CD4-positive, alpha-beta memory T cell (primary cell): Measurements from ENCODE around the gene KCTD17. TPM values are rescaled to one million over a fixed set of nuclear protein-coding genes. Genes with fewer than 3 reads are reported as not detected.
A peak's percentile ranks its signal among the peaks of the same experiment; 100 is the strongest.

Experiments used
- CTCF ChIA-PET: fragments of 350-600 bp; sonication (Branson Sonifier 250); formaldehyde crosslinking; loops from one replicate; lab custom pipeline; 2021; ENCODE audit warnings: inconsistent platforms; ENCODE audit not compliant: partially characterized antibody; lab: Charles Lee
- POLR2A ChIA-PET: fragments of 350-600 bp; sonication (Branson Sonifier 250); formaldehyde crosslinking; loops from one replicate; lab custom pipeline; 2021; ENCODE audit not compliant: partially characterized antibody; lab: Charles Lee
- DNase-seq, 5 donors: peaks; one replicate each; pipeline versions ENCODE4 v3.0.0 to v3.0.0-alpha.2; 2020 to 2022; ENCODE audit warnings: mixed read lengths in 1 of 5
- H3K27ac ChIP-seq: one replicate; pipeline ENCODE4 v1.7.0; 2013; ENCODE audit warnings: low read depth, low read length
- H3K27me3 ChIP-seq: 2 replicates; pipeline ENCODE4 v1.7.0; 2013; ENCODE audit warnings: mild to moderate bottlenecking, low read length, moderate library complexity; ENCODE audit not compliant: insufficient read depth
- H3K36me3 ChIP-seq: 2 replicates; pipeline ENCODE4 v1.7.0; 2013; ENCODE audit warnings: mild to moderate bottlenecking, low read length, moderate library complexity; ENCODE audit not compliant: insufficient read depth
- H3K4me1 ChIP-seq: 2 replicates; pipeline ENCODE4 v1.7.0; 2013; ENCODE audit warnings: mild to moderate bottlenecking, low read length, moderate library complexity; ENCODE audit not compliant: insufficient read depth
- H3K4me3 ChIP-seq, 2 donors: one replicate each; pipeline ENCODE4 v1.7.0; 2013; ENCODE audit warnings: low read length in 2 of 2, mild to moderate bottlenecking in 1 of 2
- H3K9me3 ChIP-seq, 2 donors: one replicate each; pipeline ENCODE4 v1.7.0; 2013; ENCODE audit warnings: low read length in 2 of 2, control low read depth in 1 of 2; ENCODE audit not compliant: control insufficient read depth in 1 of 2
- H3K27ac Mint-ChIP-seq, 7 donors: one replicate each; pipeline ENCODE4 v1.8.0; 2020 to 2021; ENCODE audit warnings: mixed read lengths in 7 of 7, mild to moderate bottlenecking in 6 of 7, inconsistent platforms in 3 of 7, moderate library complexity in 3 of 7
- H3K27me3 Mint-ChIP-seq, 2 donors: one replicate each; pipeline ENCODE4 v1.8.0; 2020 to 2021; ENCODE audit warnings: mixed read lengths in 2 of 2
- H3K36me3 Mint-ChIP-seq, 2 donors: one replicate each; pipeline ENCODE4 v1.8.0; 2020 to 2021; ENCODE audit warnings: mixed read lengths in 2 of 2, inconsistent platforms in 1 of 2, mild to moderate bottlenecking in 1 of 2
- H3K4me1 Mint-ChIP-seq, 4 donors: one replicate each; pipeline ENCODE4 v1.8.0; 2020 to 2021; ENCODE audit warnings: mixed read lengths in 4 of 4, mild to moderate bottlenecking in 1 of 4
- H3K4me3 Mint-ChIP-seq, 8 donors: one replicate each; pipeline ENCODE4 v1.8.0; 2020 to 2021; ENCODE audit warnings: mixed read lengths in 8 of 8, mild to moderate bottlenecking in 7 of 8, moderate library complexity in 6 of 8, inconsistent platforms in 3 of 8
- H3K9me3 Mint-ChIP-seq, 8 donors: one replicate each; pipeline ENCODE4 v1.8.0; 2020 to 2021; ENCODE audit warnings: mixed read lengths in 8 of 8, mild to moderate bottlenecking in 5 of 8, inconsistent platforms in 3 of 8, moderate library complexity in 1 of 8
- intact Hi-C: fragments of 100-400 bp; cut with micrococcal nuclease; formaldehyde crosslinking; loops from one replicate; pipeline ENCODE4 v1.15.1; 2023
- polyA plus RNA-seq, 2 donors: library from polyadenylated mRNA; unstranded; fragments of 300-500 nt; fragmentation: Illumina TruSeq; gene quantifications; one replicate each; pipeline ENCODE4 v1.2.3, GENCODE V29; 2021
- total RNA-seq, 2 experiments: library from RNA; stranded (reverse); gene quantifications; one replicate each; pipeline ENCODE4 v1.2.3, GENCODE V29; 2021

KCTD17 gene
- total and polyA plus RNA-seq, 4 experiments from 2014 or later, result 9.0 to 33.4 (median 22.7) TPM

DNA sequence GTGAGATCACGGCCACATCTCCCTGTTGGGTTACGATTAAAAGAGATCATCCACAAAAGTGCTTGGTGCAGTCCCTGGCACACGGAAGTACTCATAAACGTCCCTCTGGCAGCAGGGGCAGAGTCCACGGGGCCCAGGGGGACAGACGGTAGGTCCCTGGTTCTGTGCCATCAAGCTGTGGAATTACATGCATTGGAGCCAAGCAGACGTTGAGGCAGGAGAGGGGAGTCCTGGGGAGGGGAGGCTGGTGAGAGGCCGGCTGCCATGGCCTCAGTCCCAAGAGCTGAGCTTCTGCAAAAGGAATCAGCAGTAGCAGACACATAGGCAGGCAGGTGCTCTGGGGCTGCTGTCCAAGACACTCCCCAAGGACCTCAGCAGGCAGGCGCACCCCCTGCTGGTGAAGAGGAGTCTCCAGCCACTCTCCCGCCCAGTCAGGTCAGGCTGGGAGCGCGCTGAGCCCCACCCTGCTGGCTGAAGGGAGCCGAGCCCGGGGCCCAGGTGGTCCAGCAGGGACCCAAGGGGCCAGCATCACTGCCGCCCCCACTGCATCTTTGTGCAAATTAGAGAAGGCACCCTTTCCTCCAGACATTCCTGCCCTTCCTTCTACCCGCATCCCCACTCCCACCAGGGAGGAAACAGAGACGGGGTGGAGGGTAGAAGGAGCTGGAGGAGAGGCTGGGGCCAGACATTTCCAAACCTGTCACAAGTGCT, 7.6 kb upstream of the KCTD17 start:
- no peak overlapping the region for H3K4me3 Mint-ChIP-seq
- H3K4me1 ChIP-seq, result no peaks in the 10 kb centered on the region
- no peak overlapping the region for H3K27ac Mint-ChIP-seq
- no peaks in the 10 kb centered on the region for H3K36me3 Mint-ChIP-seq
- intact Hi-C loops, result no loop called here
- CTCF ChIA-PET, result interaction anchor here (0.9 to 2.2 kb wide), 7 partner anchors 11 to 268 kb away, joined by 3 to 6 read pairs (median 4); partner anchors contain the start of gene IFT27
- no peaks in the 10 kb centered on the region for H3K36me3 ChIP-seq
- H3K27ac ChIP-seq, result no peak overlapping the region
- no peaks in the 10 kb centered on the region for H3K4me1 Mint-ChIP-seq
- no peak overlapping the region for H3K4me3 ChIP-seq
- no peaks in the 10 kb centered on the region for H3K9me3 ChIP-seq
- POLR2A ChIA-PET, result no interaction called here
- H3K9me3 Mint-ChIP-seq, result peaks cover 0 to 2% (median 0%) of the 10 kb centered on the region in 8 donors
- no peaks in the 10 kb centered on the region for H3K27me3 ChIP-seq
- peak in 1 of 5 donors; percentile 22 for DNase-seq
- peaks cover 3 to 7% of the 10 kb centered on the region in 2 donors for H3K27me3 Mint-ChIP-seq

DNA sequence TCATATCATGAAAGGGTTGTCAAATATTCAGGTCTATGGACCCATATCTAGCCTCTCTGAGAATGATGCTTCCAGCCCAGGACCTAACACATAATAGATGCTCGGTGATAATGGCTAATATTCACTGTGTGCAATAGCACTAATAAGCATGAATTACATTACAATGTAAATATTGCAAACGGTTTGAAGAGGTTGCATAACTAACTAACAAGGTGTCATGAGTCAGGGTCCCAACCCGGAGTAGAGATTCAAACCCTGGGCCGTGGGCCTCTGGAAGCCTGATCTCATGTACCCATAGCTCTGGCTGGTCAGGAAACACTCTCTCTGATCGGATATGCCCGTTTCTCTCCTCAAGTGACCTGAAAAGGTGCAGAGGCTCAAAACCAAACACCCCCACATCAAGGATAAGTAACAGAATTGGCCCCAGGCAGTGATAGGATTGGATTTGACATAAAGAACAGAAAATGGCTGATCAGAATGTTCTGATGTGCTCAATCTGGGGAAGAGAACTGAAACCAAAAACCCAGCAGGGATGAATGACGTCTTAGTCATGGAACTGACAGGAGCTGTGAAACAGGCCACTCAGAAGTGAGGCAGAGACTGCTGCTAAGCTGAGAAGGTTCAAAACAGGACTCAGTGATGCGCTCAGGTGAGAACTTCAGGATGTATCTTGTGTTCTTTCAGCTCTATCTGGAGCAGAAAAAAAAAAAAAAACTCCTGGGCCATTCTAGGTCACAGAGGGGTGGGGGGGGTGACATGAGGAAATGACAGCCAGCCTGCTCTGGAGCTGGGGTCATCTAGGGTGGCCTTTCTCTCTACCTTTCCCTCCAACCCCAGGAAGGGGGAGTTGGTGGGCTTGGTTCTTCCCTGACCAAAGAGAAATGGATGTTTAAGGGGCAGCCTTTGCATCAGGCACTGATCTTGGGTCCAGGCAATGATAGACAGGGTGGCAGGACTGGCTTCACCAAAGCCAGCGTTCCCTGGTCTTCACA, 6.6 kb upstream of the KCTD17 start:
- H3K4me3 Mint-ChIP-seq, result no peak overlapping the region
- no peak for DNase-seq

DNA sequence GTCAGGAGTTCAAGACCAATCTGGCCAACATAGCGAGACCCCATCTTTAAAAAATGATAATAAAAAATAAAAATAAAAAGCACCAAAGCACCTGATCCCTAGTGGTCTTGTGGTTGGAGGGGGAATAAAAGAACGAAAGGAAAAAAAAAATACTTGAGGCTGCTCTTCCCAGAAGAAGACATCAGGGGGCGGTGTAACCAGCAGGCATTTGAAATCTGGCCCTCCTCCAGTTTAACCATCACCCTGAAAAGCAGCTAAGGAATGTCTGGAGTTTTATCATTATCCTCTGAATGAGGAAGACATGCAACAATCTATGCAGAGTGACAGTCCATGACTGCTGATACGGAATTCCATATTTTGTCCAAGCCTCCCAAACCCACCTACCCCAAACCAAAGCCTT, 5.6 kb upstream of the KCTD17 start:
- Mint-ChIP-seq H3K4me1 (peaks cover 0 to under 1% (median 0%) of the 10 kb centered on the region in 4 donors), H3K4me3 (no peak overlapping the region), H3K9me3 (peaks cover 0 to 2% (median 0%) of the 10 kb centered on the region in 8 donors), H3K27me3 (peaks cover 0 to 4% of the 10 kb centered on the region in 2 donors), H3K27ac (no peak overlapping the region), H3K36me3 (no peaks in the 10 kb centered on the region)
- Histone ChIP-seq H3K4me1 (no peaks in the 10 kb centered on the region), H3K27me3 (no peaks in the 10 kb centered on the region), H3K27ac (no peak overlapping the region), H3K9me3 (no peaks in the 10 kb centered on the region), H3K4me3 (no peak overlapping the region), H3K36me3 (no peaks in the 10 kb centered on the region)
- DNase-seq, result peak in 1 of 5 donors; percentile 18
- intact Hi-C loops, result no loop called here
- CTCF ChIA-PET, result interaction anchor here (1.0 kb wide), 1 partner anchor 10 kb away, joined by 3 read pairs; no protein-coding TSS in a partner anchor
- POLR2A ChIA-PET, result no interaction called here

More for the DNA sequence above, 6.6 kb upstream of the KCTD17 start:
- no peak overlapping the region for H3K27ac ChIP-seq
- POLR2A ChIA-PET, result no interaction called here
- H3K27ac Mint-ChIP-seq, result peak overlapping the region in 1 of 7 donors; percentile 32
- H3K27me3 ChIP-seq, result no peaks in the 10 kb centered on the region
- H3K4me3 ChIP-seq, result no peak overlapping the region
- peaks cover 1 to 4% of the 10 kb centered on the region in 2 donors for H3K27me3 Mint-ChIP-seq
- no peaks in the 10 kb centered on the region for H3K4me1 Mint-ChIP-seq
- intact Hi-C loops, result no loop called here
- no peaks in the 10 kb centered on the region for H3K4me1 ChIP-seq
- no peaks in the 10 kb centered on the region for H3K36me3 ChIP-seq
- H3K9me3 Mint-ChIP-seq, result peaks cover 0 to 2% (median 0%) of the 10 kb centered on the region in 8 donors
- no peaks in the 10 kb centered on the region for H3K9me3 ChIP-seq
- H3K36me3 Mint-ChIP-seq, result no peaks in the 10 kb centered on the region
- CTCF ChIA-PET, result interaction anchor here (0.7 to 2.2 kb wide), 9 partner anchors 8 to 269 kb away, joined by 3 to 6 read pairs (median 4); partner anchors contain the start of gene IFT27

- no peak overlapping the region for H3K4me3 Mint-ChIP-seq
- Histone ChIP-seq H3K36me3 (no peaks in the 10 kb centered on the region), H3K4me1 (no peaks in the 10 kb centered on the region), H3K4me3 (no peak overlapping the region), H3K27me3 (no peaks in the 10 kb centered on the region), H3K27ac (no peak overlapping the region), H3K9me3 (no peaks in the 10 kb centered on the region)
- DNase-seq, result no peak
- POLR2A ChIA-PET, result no interaction called here
- H3K36me3 Mint-ChIP-seq, result no peaks in the 10 kb centered on the region
- H3K9me3 Mint-ChIP-seq, result peaks cover 0 to 2% (median 0%) of the 10 kb centered on the region in 8 donors
- H3K27me3 Mint-ChIP-seq, result peaks cover 0 to 2% of the 10 kb centered on the region in 2 donors
- CTCF ChIA-PET, result interaction anchor here (1.0 kb wide), 1 partner anchor 9 kb away, joined by 3 read pairs; no protein-coding TSS in a partner anchor
- H3K27ac Mint-ChIP-seq, result no peak overlapping the region
- intact Hi-C loops, result no loop called here
- H3K4me1 Mint-ChIP-seq, result peaks cover 0 to 5% (median under 1%) of the 10 kb centered on the region in 4 donors
Observed at GRCh38 chr22:37046589-37046988, 5.0 kb upstream of the KCTD17 start.

GRCh38 chr22:37047006-37047405, 4.5 kb upstream of the KCTD17 start:
- Mint-ChIP-seq H3K4me1 (peaks cover 0 to 5% (median under 1%) of the 10 kb centered on the region in 4 donors), H3K27me3 (no peaks in the 10 kb centered on the region), H3K9me3 (peaks cover 0 to 2% (median 0%) of the 10 kb centered on the region in 8 donors), H3K4me3 (no peak overlapping the region), H3K27ac (no peak overlapping the region), H3K36me3 (no peaks in the 10 kb centered on the region)
- ChIA-PET CTCF (interaction anchor here (1.2 kb wide), 1 partner anchor 152 kb away, joined by 3 read pairs; no protein-coding TSS in a partner anchor), POLR2A (no interaction called here)
- no peaks in the 10 kb centered on the region for H3K36me3 ChIP-seq
- no peak overlapping the region for H3K27ac ChIP-seq
- H3K9me3 ChIP-seq, result no peaks in the 10 kb centered on the region
- H3K27me3 ChIP-seq, result no peaks in the 10 kb centered on the region
- intact Hi-C loops, result no loop called here
- no peak overlapping the region for H3K4me3 ChIP-seq
- H3K4me1 ChIP-seq, result peaks cover 2% of the 10 kb centered on the region
- no peak for DNase-seq

GRCh38 chr22:37048133-37048532, 3.4 kb upstream of the KCTD17 start:
- CTCF ChIA-PET, result interaction anchor here (0.7 to 1.2 kb wide), 2 partner anchors 151 to 553 kb away, joined by 3 to 5 read pairs; no protein-coding TSS in a partner anchor
- no peak for DNase-seq
- no peaks in the 10 kb centered on the region for H3K36me3 Mint-ChIP-seq
- H3K36me3 ChIP-seq, result no peaks in the 10 kb centered on the region
- no peaks in the 10 kb centered on the region for H3K9me3 ChIP-seq
- no peak overlapping the region for H3K4me3 Mint-ChIP-seq
- H3K27me3 Mint-ChIP-seq, result no peaks in the 10 kb centered on the region
- H3K27ac Mint-ChIP-seq, result no peak overlapping the region
- H3K27me3 ChIP-seq, result no peaks in the 10 kb centered on the region
- intact Hi-C loops, result no loop called here
- no peak overlapping the region for H3K4me3 ChIP-seq
- H3K4me1 Mint-ChIP-seq, result peaks cover 4 to 16% (median 7%) of the 10 kb centered on the region in 4 donors
- H3K27ac ChIP-seq, result no peak overlapping the region
- POLR2A ChIA-PET, result no interaction called here
- peaks cover 13% of the 10 kb centered on the region for H3K4me1 ChIP-seq
- no peaks in the 10 kb centered on the region for H3K9me3 Mint-ChIP-seq
